HepG2 (cell line): ENCODE data around the gene USP11. TPM values are rescaled to one million over a fixed set of nuclear protein-coding genes. Genes with fewer than 3 reads are reported as not detected.
A peak's percentile ranks its signal among the peaks of the same experiment; 100 is the strongest.

Experiments
- ARID4A ChIP-seq: sonication (generic); formaldehyde crosslinking; IDR thresholded peaks from 2 replicates; pipeline ENCODE4 v1.5.0; 2020; ENCODE audit warnings: mild to moderate bottlenecking, missing genetic modification reagents, borderline replicate concordance
- BRCA1 ChIP-seq: sonication (generic); formaldehyde crosslinking; IDR thresholded peaks from 2 replicates; pipeline ENCODE4 v1.4.0; 2020; ENCODE audit warnings: missing genetic modification reagents
- HNF1B ChIP-seq: sonication (generic); formaldehyde crosslinking; IDR thresholded peaks from 2 replicates; pipeline ENCODE4 v1.5.1; 2020; ENCODE audit warnings: mild to moderate bottlenecking, moderate library complexity, missing genetic modification reagents
- HOXA3 ChIP-seq: sonication (generic); formaldehyde crosslinking; IDR thresholded peaks from 2 replicates; pipeline ENCODE4 v1.5.0; 2020; ENCODE audit warnings: missing genetic modification reagents
- KAT7 ChIP-seq: IDR thresholded peaks from 2 replicates; pipeline ENCODE4 v1.6.1; 2018; ENCODE audit warnings: borderline replicate concordance, missing compliant biosample characterization
- KLF6 ChIP-seq: IDR thresholded peaks from 2 replicates; pipeline ENCODE4 v1.8.0; 2016; ENCODE audit warnings: missing biosample characterization, missing genetic modification reagents
- RAD21 ChIP-seq: fragments of 450-650 bp; formaldehyde crosslinking; IDR thresholded peaks from 2 replicates; pipeline ENCODE4 v1.5.0; 2020; ENCODE audit warnings: mild to moderate bottlenecking
- RARG ChIP-seq: sonication (generic); formaldehyde crosslinking; IDR thresholded peaks from 2 replicates; pipeline ENCODE4 v1.4.0; 2020; ENCODE audit warnings: low read depth, mild to moderate bottlenecking, missing genetic modification reagents
- REPIN1 ChIP-seq: sonication (generic); formaldehyde crosslinking; IDR thresholded peaks from 2 replicates; pipeline ENCODE4 v1.8.0; 2022; ENCODE audit warnings: missing genetic modification reagents, low read depth, mild to moderate bottlenecking, borderline replicate concordance
- TAF1 ChIP-seq: sonication (generic); formaldehyde crosslinking; IDR thresholded peaks from 2 replicates; pipeline ENCODE4 v1.4.0; 2020; ENCODE audit warnings: missing genetic modification reagents
- XRCC5 ChIP-seq: fragments of 200-400 bp; formaldehyde crosslinking; optimal IDR thresholded peaks from 2 replicates; pipeline ENCODE3; 2017; ENCODE audit warnings: mild to moderate bottlenecking, low read length
- YEATS4 ChIP-seq: sonication (generic); formaldehyde crosslinking; IDR thresholded peaks from 2 replicates; pipeline ENCODE4 v1.4.0; 2020; ENCODE audit warnings: missing genetic modification reagents, borderline replicate concordance
- ZBTB10 ChIP-seq: sonication (generic); formaldehyde crosslinking; IDR thresholded peaks from 2 replicates; pipeline ENCODE4 v1.4.0; 2020; ENCODE audit warnings: missing genetic modification reagents, borderline replicate concordance
- ZC3H13 ChIP-seq: sonication (generic); formaldehyde crosslinking; IDR thresholded peaks from 2 replicates; pipeline ENCODE4 v1.8.1; 2023; ENCODE audit warnings: mild to moderate bottlenecking, missing genetic modification reagents, moderate library complexity
- ZFP41 ChIP-seq: sonication (generic); formaldehyde crosslinking; IDR thresholded peaks from 2 replicates; pipeline ENCODE4 v1.4.0; 2020; ENCODE audit warnings: mild to moderate bottlenecking, missing genetic modification reagents, borderline replicate concordance
- ZMYM4 ChIP-seq: sonication (generic); formaldehyde crosslinking; IDR thresholded peaks from 2 replicates; pipeline ENCODE4 v1.8.1; 2023; ENCODE audit warnings: mild to moderate bottlenecking, missing genetic modification reagents
- ZNF614 ChIP-seq: IDR thresholded peaks from 2 replicates; pipeline ENCODE4 v1.6.1; 2018; ENCODE audit warnings: missing biosample characterization, missing genetic modification reagents, inconsistent platforms, borderline replicate concordance
- ZNF773 ChIP-seq: sonication (generic); formaldehyde crosslinking; IDR thresholded peaks from 2 replicates; pipeline ENCODE4 v1.4.0; 2020; ENCODE audit warnings: missing genetic modification reagents, borderline replicate concordance
- polyA plus RNA-seq, 8 experiments: library from polyadenylated mRNA; depleted of rRNA in 3 of 8; stranded (reverse) in 7 of 8; unstranded in 1 of 8; fragments of >200 nt; fragmentation: Illumina TruSeq in 4 of 8; extraction: Trizol in 4 of 8; gene quantifications; 2 replicates each; pipeline versions ENCODE4 v1.2.1 to v1.2.3, GENCODE V29; 2011 to 2016; ENCODE audit warnings: low read depth in 4 of 8, missing spikeins in 1 of 8, mixed read lengths in 1 of 8; ENCODE audit not compliant: insufficient read depth in 1 of 8
- total RNA-seq, 5 experiments: library from RNA; depleted of rRNA; stranded (reverse); fragments of >200 nt; fragmentation: Illumina TruSeq; extraction: Trizol; gene quantifications; 2 replicates each; pipeline ENCODE4 v1.2.3, GENCODE V29; 2016; ENCODE audit warnings: low read depth in 1 of 5

USP11 gene
- total and polyA plus RNA-seq, 2 of the 13 experiments (the other 11 are each of a cell fraction or from before 2014, with no cell fraction given), result 23.8 to 31.7 TPM

- TF ChIP-seq KLF6 (CRISPR knock-in tag) (0 out of 2 replicates have a peak, but pooled peaks have one; percentile 48), YEATS4 (peak; percentile 57; the same call in 1 of the 2 replicates), RAD21 (CRISPR knock-in tag) (peak; percentile 78; the same call in 1 of the 2 replicates), ZBTB10 (0 out of 2 replicates have a peak, but pooled peaks have one; percentile 28), RARG (CRISPR knock-in tag) (no peak), HOXA3 (CRISPR knock-in tag) (peak; percentile 78; the same call in 1 of the 2 replicates), HNF1B (peak; percentile 75), XRCC5 (no peak), ZC3H13 (CRISPR knock-in tag) (0 out of 2 replicates have a peak, but pooled peaks have one; percentile 59), TAF1 (CRISPR knock-in tag) (peak; percentile 53; the same call in 1 of the 2 replicates), KAT7 (CRISPR knock-in tag) (peak; percentile 42; the same call in 1 of the 2 replicates), ARID4A (peak; percentile 43; the same call in 1 of the 2 replicates), ZMYM4 (peak; percentile 56), ZFP41 (CRISPR knock-in tag) (no peak), ZNF614 (CRISPR knock-in tag) (no peak), BRCA1 (CRISPR knock-in tag) (no peak), ZNF773 (CRISPR knock-in tag) (no peak), REPIN1 (CRISPR knock-in tag) (peak; percentile 40; the same call in 1 of the 2 replicates)
These were observed 39.2 kb upstream of the USP11 start, which contains the start of gene UBA1 (continued) for GRCh38 chrX:47193475-47194193.
